ENCODE measurements around the gene NFYC.

The NFYC gene

GRCh38 chr1:40798366-40799281, 107.1 kb downstream of the NFYC start:
- DNase-seq (ENCODE audit: low spot score): no peak
- TF ChIP-seq CTCF (IDR thresholded peaks at IDR 0.05; ENCODE audit: borderline replicate concordance, control extremely low read depth, extremely low read depth, insufficient read depth, missing control alignments): no peak
- in situ Hi-C loops (cut with MboI; ENCODE audit: low sequenced_read_pairs, unreplicated experiment): no loop called here

- in situ Hi-C loops (cut with MboI; ENCODE audit: low sequenced_read_pairs, unreplicated experiment): no loop called here
- no peak for TF ChIP-seq CTCF (IDR thresholded peaks at IDR 0.05; ENCODE audit: borderline replicate concordance, control extremely low read depth, extremely low read depth, insufficient read depth, missing control alignments)
- DNase-seq (ENCODE audit: low spot score): no peak
Observed at GRCh38 chr1:40799351-40799867, 107.9 kb downstream of the NFYC start.

- in situ Hi-C loops (cut with MboI; ENCODE audit: low sequenced_read_pairs, unreplicated experiment): no loop called here
- TF ChIP-seq CTCF (IDR thresholded peaks at IDR 0.05; ENCODE audit: borderline replicate concordance, control extremely low read depth, extremely low read depth, insufficient read depth, missing control alignments): no peak
Observed at GRCh38 chr1:40801742-40802077, 110.2 kb downstream of the NFYC start.

GRCh38 chr1:40802078-40802741, 110.7 kb downstream of the NFYC start:
- peak; percentile 98 for DNase-seq (ENCODE audit: low spot score)
- in situ Hi-C loops (cut with MboI; ENCODE audit: low sequenced_read_pairs, unreplicated experiment): no loop called here
- no peak for TF ChIP-seq CTCF (IDR thresholded peaks at IDR 0.05; ENCODE audit: borderline replicate concordance, control extremely low read depth, extremely low read depth, insufficient read depth, missing control alignments)

More at GRCh38 chr1:40801742-40802077, 110.2 kb downstream of the NFYC start:
- DNase-seq (ENCODE audit: low spot score): no peak

GRCh38 chr1:40802742-40803113, 111.2 kb downstream of the NFYC start:
- DNase-seq (ENCODE audit: low spot score): no peak
- TF ChIP-seq CTCF (IDR thresholded peaks at IDR 0.05; ENCODE audit: borderline replicate concordance, control extremely low read depth, extremely low read depth, insufficient read depth, missing control alignments): no peak
- in situ Hi-C loops (cut with MboI; ENCODE audit: low sequenced_read_pairs, unreplicated experiment): no loop called here

- TF ChIP-seq CTCF (IDR thresholded peaks at IDR 0.05; ENCODE audit: borderline replicate concordance, control extremely low read depth, extremely low read depth, insufficient read depth, missing control alignments): no peak
- DNase-seq (ENCODE audit: low spot score): no peak
- in situ Hi-C loops (cut with MboI; ENCODE audit: low sequenced_read_pairs, unreplicated experiment): no loop called here
Observed at GRCh38 chr1:40803447-40803846, 111.9 kb downstream of the NFYC start.

Data from GM13976 (cell line).